ENCODE results near the gene CHST11.

DNA sequence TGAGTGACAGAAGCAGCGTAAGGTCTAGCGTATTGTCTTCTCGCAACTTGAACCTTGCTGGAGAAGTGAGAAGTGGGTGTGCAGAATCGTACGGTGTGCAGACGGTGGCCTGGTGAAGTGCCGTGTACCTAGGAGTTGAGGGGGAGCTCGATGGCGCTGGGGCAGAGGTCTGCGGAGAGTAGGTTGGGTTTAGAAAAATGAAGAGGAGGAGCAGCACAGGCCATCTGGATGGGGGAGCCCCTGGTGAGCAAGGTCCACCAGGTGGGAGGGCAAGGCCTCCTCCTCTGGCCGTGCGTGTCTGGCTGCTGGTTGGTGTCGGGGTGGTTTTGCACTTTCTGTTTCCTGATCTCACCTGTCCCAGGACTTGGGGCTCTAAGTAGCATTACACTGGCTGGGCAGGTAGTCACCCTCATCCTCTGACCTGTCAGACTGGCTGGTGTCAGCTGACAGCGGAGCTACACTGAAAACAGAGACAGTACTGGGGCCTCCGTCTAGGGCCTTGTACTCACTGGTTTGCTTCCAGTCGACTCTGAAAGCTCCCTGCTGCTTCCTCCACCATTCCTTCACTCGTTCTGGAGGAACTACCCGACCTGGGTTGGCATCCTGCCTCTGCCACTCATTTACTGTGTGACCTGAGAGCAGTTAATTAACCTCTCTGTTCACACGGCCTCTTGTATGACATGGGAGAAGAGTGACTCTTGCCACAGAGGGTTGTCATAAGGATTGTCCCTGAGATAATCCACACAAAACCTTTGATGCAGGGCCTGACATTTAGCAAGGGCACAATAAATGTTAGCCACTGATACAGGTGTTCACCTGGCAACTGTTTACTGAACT lies 273.1 kb downstream of the CHST11 start:
- TF ChIP-seq, protein P1, sequence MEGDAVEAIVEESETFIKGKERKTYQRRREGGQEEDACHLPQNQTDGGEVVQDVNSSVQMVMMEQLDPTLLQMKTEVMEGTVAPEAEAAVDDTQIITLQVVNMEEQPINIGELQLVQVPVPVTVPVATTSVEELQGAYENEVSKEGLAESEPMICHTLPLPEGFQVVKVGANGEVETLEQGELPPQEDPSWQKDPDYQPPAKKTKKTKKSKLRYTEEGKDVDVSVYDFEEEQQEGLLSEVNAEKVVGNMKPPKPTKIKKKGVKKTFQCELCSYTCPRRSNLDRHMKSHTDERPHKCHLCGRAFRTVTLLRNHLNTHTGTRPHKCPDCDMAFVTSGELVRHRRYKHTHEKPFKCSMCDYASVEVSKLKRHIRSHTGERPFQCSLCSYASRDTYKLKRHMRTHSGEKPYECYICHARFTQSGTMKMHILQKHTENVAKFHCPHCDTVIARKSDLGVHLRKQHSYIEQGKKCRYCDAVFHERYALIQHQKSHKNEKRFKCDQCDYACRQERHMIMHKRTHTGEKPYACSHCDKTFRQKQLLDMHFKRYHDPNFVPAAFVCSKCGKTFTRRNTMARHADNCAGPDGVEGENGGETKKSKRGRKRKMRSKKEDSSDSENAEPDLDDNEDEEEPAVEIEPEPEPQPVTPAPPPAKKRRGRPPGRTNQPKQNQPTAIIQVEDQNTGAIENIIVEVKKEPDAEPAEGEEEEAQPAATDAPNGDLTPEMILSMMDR (IDR thresholded peaks at IDR 0.05) = no peak
- no peak for TF ChIP-seq POLR2AphosphoS5 (IDR thresholded peaks at IDR 0.05)
- TF ChIP-seq POLR2A (IDR thresholded peaks at IDR 0.05; ENCODE audit: low read depth) = no peak
- no peak for TF ChIP-seq EP300 (IDR thresholded peaks at IDR 0.05)

Measured in esophagus muscularis mucosa (tissue), 4 donors.